Measurements from ENCODE around the gene CDK4. TPM values are rescaled to one million over a fixed set of nuclear protein-coding genes. Genes with fewer than 3 reads are reported as not detected.
A peak's percentile ranks its signal among the peaks of the same experiment; 100 is the strongest.

Gene CDK4
- total RNA-seq, 1 experiment from 2014 or later: 218 TPM

DNA sequence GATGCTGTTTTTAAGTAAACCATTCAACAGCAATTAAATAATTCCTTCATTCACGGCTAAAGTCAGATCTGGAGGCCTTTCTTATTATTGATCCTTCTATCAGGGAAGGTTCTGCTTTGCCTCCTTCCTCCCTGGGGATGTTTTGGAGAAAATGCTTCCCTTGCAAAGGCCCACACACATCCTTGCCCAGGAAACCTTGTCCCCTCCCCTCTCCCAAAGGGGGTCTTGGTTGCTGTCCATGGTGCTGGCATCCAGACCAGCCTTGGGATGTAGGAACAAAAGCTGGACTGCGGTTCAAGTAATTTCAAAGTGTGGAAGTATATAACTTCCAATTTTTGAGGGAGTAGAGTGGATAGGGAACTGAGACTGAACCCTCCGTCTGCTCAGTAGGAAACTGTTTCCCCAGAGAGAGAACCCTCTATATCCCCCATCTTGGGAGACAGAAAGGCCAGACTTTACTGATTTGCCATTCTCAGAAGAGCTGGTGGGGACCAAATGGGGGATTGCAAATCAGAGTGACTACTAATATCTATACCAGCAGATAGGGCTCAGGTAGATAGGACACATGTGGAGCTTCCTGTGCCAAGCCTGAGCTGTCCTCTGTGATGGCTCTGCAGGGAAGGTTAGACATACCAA is 8.4 kb upstream of the CDK4 start:
- no peak overlapping the region for H3K27ac ChIP-seq (ENCODE audit: insufficient read length, low read depth, low read length)
- H4K5ac ChIP-seq (ENCODE audit: insufficient read length, low read depth, low read length): no peak overlapping the region
- H3K9me3 Mint-ChIP-seq: no peaks in the 10 kb centered on the region
- H3K4me1 Mint-ChIP-seq: peaks cover 23 to 31% of the 10 kb centered on the region in 2 experiments
- peak; percentile 52 for DNase-seq
- no peak overlapping the region for H3T11ph ChIP-seq (ENCODE audit: low read length)
- no peak overlapping the region for H3K14ac ChIP-seq (ENCODE audit: insufficient read depth, low read length)
- H4K8ac ChIP-seq (replicated peaks; ENCODE audit: insufficient read length, low read depth, low read length): no peak overlapping the region
- no peak overlapping the region for H3K27ac Mint-ChIP-seq
- no peak overlapping the region for H2BK5ac ChIP-seq (ENCODE audit: insufficient read length, low read length)
- no peak overlapping the region for H3K56ac ChIP-seq (ENCODE audit: insufficient read length, low read depth, low read length)
- no peaks in the 10 kb centered on the region for H4K20me1 ChIP-seq (ENCODE audit: control insufficient read depth, insufficient read depth, insufficient read length)
- H2BK120ac ChIP-seq (ENCODE audit: low read depth, low read length, poor library complexity, severe bottlenecking): no peak overlapping the region
- no peak overlapping the region for H2AFZ ChIP-seq (ENCODE audit: low read length)
- no peak overlapping the region for H3K4me3 Mint-ChIP-seq
- H3K9me3 ChIP-seq (ENCODE audit: control insufficient read depth, low read depth, low read length): no peaks in the 10 kb centered on the region
- no peak overlapping the region for H3K9ac ChIP-seq (ENCODE audit: extremely low read depth, insufficient read length, low read length)
- peaks cover 58% of the 10 kb centered on the region for H3K27me3 Mint-ChIP-seq (ENCODE audit: low read depth)
- H3K36me3 Mint-ChIP-seq (ENCODE audit: insufficient read depth in 1 of 3, low read depth in 3 of 3): peaks cover 0 to 19% (median 6%) of the 10 kb centered on the region in 3 experiments; a peak in 4 of 7 replicates
- no peak overlapping the region for H2BK12ac ChIP-seq (ENCODE audit: insufficient read length, low read depth, low read length)
- no peak overlapping the region for H2BK15ac ChIP-seq (ENCODE audit: low read depth, low read length)
- H2AK5ac ChIP-seq (ENCODE audit: insufficient read length, low read length): no peak overlapping the region
- no CpG with 5 or more reads among the region's 3 CpGs for WGBS (ENCODE audit: extremely low coverage, insufficient read length, low lambda C conversion rate)
- no peak overlapping the region for H3K18ac ChIP-seq (ENCODE audit: insufficient read length, low read depth, low read length)
- H3K23ac ChIP-seq (ENCODE audit: insufficient read length, low read depth, low read length): no peak overlapping the region
- TF ChIP-seq, protein P1, sequence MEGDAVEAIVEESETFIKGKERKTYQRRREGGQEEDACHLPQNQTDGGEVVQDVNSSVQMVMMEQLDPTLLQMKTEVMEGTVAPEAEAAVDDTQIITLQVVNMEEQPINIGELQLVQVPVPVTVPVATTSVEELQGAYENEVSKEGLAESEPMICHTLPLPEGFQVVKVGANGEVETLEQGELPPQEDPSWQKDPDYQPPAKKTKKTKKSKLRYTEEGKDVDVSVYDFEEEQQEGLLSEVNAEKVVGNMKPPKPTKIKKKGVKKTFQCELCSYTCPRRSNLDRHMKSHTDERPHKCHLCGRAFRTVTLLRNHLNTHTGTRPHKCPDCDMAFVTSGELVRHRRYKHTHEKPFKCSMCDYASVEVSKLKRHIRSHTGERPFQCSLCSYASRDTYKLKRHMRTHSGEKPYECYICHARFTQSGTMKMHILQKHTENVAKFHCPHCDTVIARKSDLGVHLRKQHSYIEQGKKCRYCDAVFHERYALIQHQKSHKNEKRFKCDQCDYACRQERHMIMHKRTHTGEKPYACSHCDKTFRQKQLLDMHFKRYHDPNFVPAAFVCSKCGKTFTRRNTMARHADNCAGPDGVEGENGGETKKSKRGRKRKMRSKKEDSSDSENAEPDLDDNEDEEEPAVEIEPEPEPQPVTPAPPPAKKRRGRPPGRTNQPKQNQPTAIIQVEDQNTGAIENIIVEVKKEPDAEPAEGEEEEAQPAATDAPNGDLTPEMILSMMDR (conservative IDR thresholded peaks at IDR 0.05): no peak
- H3K4me2 ChIP-seq (ENCODE audit: insufficient read depth, insufficient read length, low read length): no peak overlapping the region
- peaks cover 14% of the 10 kb centered on the region for H3K23me2 ChIP-seq (ENCODE audit: insufficient read length, low read depth, low read length, poor library complexity, severe bottlenecking)
- no peaks in the 10 kb centered on the region for H3K79me1 ChIP-seq (ENCODE audit: insufficient read depth, low read depth, low read length, poor library complexity, severe bottlenecking)
- no peak overlapping the region for H2BK20ac ChIP-seq (ENCODE audit: low read depth, low read length, poor library complexity, severe bottlenecking)
- no peaks in the 10 kb centered on the region for H3K79me2 ChIP-seq (ENCODE audit: insufficient read depth, low read length)
- H3K4me1 ChIP-seq (ENCODE audit: insufficient read depth, low read length): no peaks in the 10 kb centered on the region
- H3K27me3 ChIP-seq (ENCODE audit: insufficient read depth, low read length): peaks cover 29% of the 10 kb centered on the region
- no peak overlapping the region for H4K91ac ChIP-seq (ENCODE audit: insufficient read length, low read depth, low read length)
- H3K4ac ChIP-seq (ENCODE audit: low read depth, low read length): no peak overlapping the region

Measured in H9 (cell line).